GM23248 (cell line): ENCODE results near the gene HP.

Experiments
- EZH2 ChIP-seq: fragments of 200-600 bp; sonication (generic); IDR thresholded peaks from 2 replicates; pipeline ENCODE4 v1.6.1; 2018; ENCODE audit warnings: antibody characterized with exemption, mild to moderate bottlenecking; ENCODE audit not compliant: insufficient read depth, poor library complexity, severe bottlenecking
- EZH2phosphoT487 ChIP-seq: fragments of 200-600 bp; sonication (generic); IDR thresholded peaks from 2 replicates; pipeline ENCODE4 v1.6.1; 2018; ENCODE audit warnings: antibody characterized with exemption, moderate library complexity, mild to moderate bottlenecking, low read depth; ENCODE audit not compliant: insufficient read depth

DNA sequence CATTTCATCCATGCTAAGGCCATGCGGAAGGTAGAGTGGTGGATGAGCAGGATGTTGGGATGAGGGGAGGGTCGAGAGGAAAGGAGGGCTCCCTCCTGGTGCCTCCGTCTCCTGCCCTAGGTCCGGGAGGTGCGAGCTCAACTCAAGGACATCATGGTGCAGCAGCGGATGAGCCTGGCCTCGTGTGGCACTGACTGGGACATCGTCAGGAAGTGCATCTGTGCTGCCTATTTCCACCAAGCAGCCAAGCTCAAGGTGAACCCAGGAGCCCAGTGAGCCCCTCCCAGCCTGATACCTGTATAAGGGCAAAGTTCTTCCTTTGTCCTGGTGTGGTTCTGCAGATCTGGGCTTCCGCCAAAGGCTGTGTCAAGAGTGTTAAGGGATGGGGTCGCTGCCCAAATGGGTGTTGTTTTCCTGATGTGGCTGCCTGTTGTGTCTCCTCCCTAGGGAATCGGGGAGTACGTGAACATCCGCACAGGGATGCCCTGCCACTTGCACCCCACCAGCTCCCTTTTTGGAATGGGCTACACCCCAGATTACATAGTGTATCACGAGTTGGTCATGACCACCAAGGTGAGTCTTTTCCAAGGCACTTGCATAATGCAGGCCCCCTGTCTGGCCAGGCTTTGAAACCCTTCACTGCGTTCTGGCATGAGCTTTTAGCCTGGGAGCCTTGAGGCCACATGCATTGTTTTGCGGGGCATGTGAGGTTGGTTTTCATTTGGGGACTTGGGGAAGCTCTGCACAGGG lies 54.2 kb downstream of the HP start:
- TF ChIP-seq EZH2 (no peak), EZH2phosphoT487 (no peak)
